Trophoblast cell (in vitro differentiated cells and primary cell): ENCODE results near the gene UBL7.

Source experiments
- DNase-seq, 2 donors: peaks; one replicate each; pipeline ENCODE4 v3.0.0-alpha.2; 2016
- H2AFZ ChIP-seq: 2 replicates; pipeline ENCODE4 v1.6.1; 2013; ENCODE audit warnings: low read length, moderate library complexity, mild to moderate bottlenecking; ENCODE audit not compliant: insufficient read depth, poor library complexity
- H2AK5ac ChIP-seq: 2 replicates; pipeline ENCODE4 v1.6.1; 2013; ENCODE audit warnings: mild to moderate bottlenecking, low read length
- H2BK120ac ChIP-seq: 2 replicates; pipeline ENCODE4 v1.6.1; 2013; ENCODE audit warnings: low read length, mild to moderate bottlenecking, moderate library complexity; ENCODE audit not compliant: insufficient read depth, poor library complexity
- H2BK12ac ChIP-seq: 2 replicates; pipeline ENCODE4 v1.6.1; 2013; ENCODE audit warnings: mild to moderate bottlenecking, low read length, moderate library complexity
- H2BK5ac ChIP-seq: 2 replicates; pipeline ENCODE4 v1.6.1; 2013; ENCODE audit warnings: low read length, low read depth, moderate library complexity, mild to moderate bottlenecking; ENCODE audit not compliant: poor library complexity
- H3K14ac ChIP-seq: 2 replicates; pipeline ENCODE4 v1.6.1; 2013; ENCODE audit warnings: mild to moderate bottlenecking, low read length
- H3K18ac ChIP-seq: 2 replicates; pipeline ENCODE4 v1.6.1; 2013; ENCODE audit warnings: mild to moderate bottlenecking, low read length
- H3K23ac ChIP-seq: 2 replicates; pipeline ENCODE4 v1.6.1; 2013; ENCODE audit warnings: low read length
- H3K27ac ChIP-seq: 2 replicates; pipeline ENCODE4 v1.5.1; 2013; ENCODE audit warnings: low read depth, mild to moderate bottlenecking, inconsistent platforms, low read length, moderate library complexity
- H3K27me3 ChIP-seq: 2 replicates; pipeline ENCODE4 v1.6.1; 2013; ENCODE audit warnings: inconsistent platforms, mild to moderate bottlenecking, low read length, moderate library complexity; ENCODE audit not compliant: insufficient read depth
- H3K36me3 ChIP-seq, 2 experiments: 1 replicate in 1 of 2; 2 replicates in 1 of 2; pipeline ENCODE4 v1.6.1; 2013; ENCODE audit warnings: low read length in 2 of 2, mild to moderate bottlenecking in 2 of 2, moderate library complexity in 1 of 2; ENCODE audit not compliant: insufficient read depth in 2 of 2, control insufficient read depth in 1 of 2
- H3K4ac ChIP-seq: 2 replicates; pipeline ENCODE4 v1.6.1; 2013; ENCODE audit warnings: low read depth, mild to moderate bottlenecking, low read length, moderate library complexity
- H3K4me1 ChIP-seq, 2 experiments: 1 replicate in 1 of 2; 2 replicates in 1 of 2; pipeline ENCODE4 v1.6.1; 2013; ENCODE audit warnings: low read length in 2 of 2, mild to moderate bottlenecking in 2 of 2, moderate library complexity in 1 of 2; ENCODE audit not compliant: insufficient read depth in 2 of 2, control insufficient read depth in 1 of 2
- H3K4me2 ChIP-seq: 2 replicates; pipeline ENCODE4 v1.6.1; 2013; ENCODE audit warnings: inconsistent platforms, mild to moderate bottlenecking, low read length, moderate library complexity
- H3K4me3 ChIP-seq: 2 replicates; pipeline ENCODE4 v1.5.1; 2013; ENCODE audit warnings: mild to moderate bottlenecking, low read depth, low read length, inconsistent platforms
- H3K79me1 ChIP-seq: one replicate; pipeline ENCODE4 v1.6.1; 2013; ENCODE audit warnings: low read length
- H3K79me2 ChIP-seq: 2 replicates; pipeline ENCODE4 v1.6.1; 2013; ENCODE audit warnings: low read length, mild to moderate bottlenecking; ENCODE audit not compliant: control insufficient read depth, insufficient read depth, poor library complexity
- H3K9ac ChIP-seq: 2 replicates; pipeline ENCODE4 v1.6.1; 2013; ENCODE audit warnings: mild to moderate bottlenecking, low read length
- H3K9me3 ChIP-seq: 2 replicates; pipeline ENCODE4 v1.6.1; 2013; ENCODE audit warnings: low read depth, mild to moderate bottlenecking, control low read depth, inconsistent platforms, low read length; ENCODE audit not compliant: insufficient read depth
- H4K12ac ChIP-seq: 2 replicates; pipeline ENCODE4 v1.6.1; 2013; ENCODE audit warnings: low read depth, mild to moderate bottlenecking, low read length, moderate library complexity
- H4K8ac ChIP-seq: 2 replicates; pipeline ENCODE4 v1.6.1; 2013; ENCODE audit warnings: low read depth, mild to moderate bottlenecking, low read length, moderate library complexity
- H4K91ac ChIP-seq: one replicate; pipeline ENCODE4 v1.6.1; 2013; ENCODE audit warnings: low read depth, mild to moderate bottlenecking, low read length, moderate library complexity
- WGBS: extraction: QIAGEN DNeasy Blood & Tissue Kit; methylation state at CpG from one replicate; pipeline ENCODE4 v1.1.7; 2013; ENCODE audit warnings: missing lambda C conversion rate; ENCODE audit not compliant: insufficient read length, insufficient coverage; ENCODE audit errors: extremely low coverage; 5-methylcytosine and 5-hydroxymethylcytosine counted together

UBL7 gene

GRCh38 chr15:74412159-74412558 is 48.8 kb downstream of the UBL7 start:
- no CpG with 5 or more reads among the region's 6 CpGs for WGBS
- no peaks in the 10 kb centered on the region for H3K27me3 ChIP-seq
- peaks cover 62 to 68% of the 10 kb centered on the region in 2 experiments for H3K36me3 ChIP-seq
- H3K27ac ChIP-seq, result no peak overlapping the region
- H3K14ac ChIP-seq, result no peak overlapping the region
- H3K79me1 ChIP-seq, result peaks cover 10% of the 10 kb centered on the region
- no peak overlapping the region for H3K4me3 ChIP-seq
- H3K23ac ChIP-seq, result no peak overlapping the region
- H4K12ac ChIP-seq, result no peak overlapping the region
- no peak overlapping the region for H3K4me2 ChIP-seq
- H2BK12ac ChIP-seq, result no peak overlapping the region
- H4K91ac ChIP-seq, result peak overlapping the region; percentile 22
- no peak overlapping the region for H2AK5ac ChIP-seq
- no peak overlapping the region for H3K4ac ChIP-seq
- no peak for DNase-seq
- H3K79me2 ChIP-seq, result no peaks in the 10 kb centered on the region
- H2BK5ac ChIP-seq, result no peak overlapping the region
- H3K9ac ChIP-seq, result no peak overlapping the region
- H2AFZ ChIP-seq, result no peak overlapping the region
- peaks cover 21 to 27% of the 10 kb centered on the region in 2 experiments for H3K4me1 ChIP-seq
- peak overlapping the region; percentile 14 for H3K18ac ChIP-seq
- H4K8ac ChIP-seq, result peak overlapping the region; percentile 16
- H2BK120ac ChIP-seq, result no peak overlapping the region
- H3K9me3 ChIP-seq, result no peaks in the 10 kb centered on the region

DNA sequence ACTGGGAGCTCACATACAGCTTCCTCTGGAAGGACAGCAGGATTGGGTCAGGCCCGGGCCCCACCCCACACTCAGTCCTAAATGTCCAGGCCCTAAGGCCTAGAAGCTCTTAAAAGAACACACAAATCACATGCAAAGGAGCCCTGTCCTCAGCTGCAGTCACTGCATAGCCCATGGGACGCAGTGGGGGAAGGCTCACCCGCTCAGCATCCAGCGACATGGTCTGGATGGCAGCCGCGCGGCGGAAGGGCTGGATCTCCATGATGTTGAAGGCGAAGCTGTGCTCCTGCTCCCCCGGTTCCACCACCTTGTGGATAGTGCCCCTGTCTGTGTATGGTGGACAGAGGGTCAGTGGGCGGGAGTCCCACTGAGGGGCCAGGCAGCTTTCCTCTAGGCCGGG is 49.3 kb downstream of the UBL7 start:
- no peak overlapping the region for H3K4me3 ChIP-seq
- no peak overlapping the region for H2AFZ ChIP-seq
- peak overlapping the region; percentile 38 for H3K18ac ChIP-seq
- WGBS, result no CpG with 5 or more reads among the region's 12 CpGs
- peak overlapping the region; percentile 16 for H4K8ac ChIP-seq
- no peak overlapping the region for H4K91ac ChIP-seq
- no peaks in the 10 kb centered on the region for H3K79me2 ChIP-seq
- H3K14ac ChIP-seq, result no peak overlapping the region
- H3K9me3 ChIP-seq, result peaks cover under 1% of the 10 kb centered on the region
- no peak overlapping the region for H2AK5ac ChIP-seq
- no peak overlapping the region for H3K27ac ChIP-seq
- H3K4me2 ChIP-seq, result no peak overlapping the region
- no peak overlapping the region for H3K9ac ChIP-seq
- H3K4me1 ChIP-seq, result peaks cover 25 to 32% of the 10 kb centered on the region in 2 experiments
- H3K79me1 ChIP-seq, result peaks cover 11% of the 10 kb centered on the region
- no peak overlapping the region for H3K23ac ChIP-seq
- no peak overlapping the region for H2BK12ac ChIP-seq
- H3K36me3 ChIP-seq, result peaks cover 57 to 63% of the 10 kb centered on the region in 2 experiments
- no peak overlapping the region for H2BK5ac ChIP-seq
- no peak overlapping the region for H3K4ac ChIP-seq
- H4K12ac ChIP-seq, result no peak overlapping the region
- H2BK120ac ChIP-seq, result no peak overlapping the region
- no peaks in the 10 kb centered on the region for H3K27me3 ChIP-seq
- DNase-seq, result no peak

GRCh38 chr15:74410502-74410901 is 50.5 kb downstream of the UBL7 start:
- Histone ChIP-seq H3K79me1 (peaks cover 13% of the 10 kb centered on the region), H3K14ac (no peak overlapping the region), H3K27ac (no peak overlapping the region), H3K4ac (no peak overlapping the region), H2BK5ac (no peak overlapping the region), H2BK12ac (no peak overlapping the region), H3K4me3 (no peak overlapping the region), H3K27me3 (no peaks in the 10 kb centered on the region), H4K91ac (no peak overlapping the region), H3K36me3 (peaks cover 45 to 51% of the 10 kb centered on the region in 2 experiments), H4K8ac (no peak overlapping the region), H2BK120ac (no peak overlapping the region), H3K23ac (no peak overlapping the region), H3K4me1 (peaks cover 27 to 34% of the 10 kb centered on the region in 2 experiments), H4K12ac (no peak overlapping the region), H2AK5ac (no peak overlapping the region), H3K9me3 (peaks cover 2% of the 10 kb centered on the region), H3K79me2 (no peaks in the 10 kb centered on the region), H3K4me2 (no peak overlapping the region), H2AFZ (no peak overlapping the region), H3K9ac (no peak overlapping the region), H3K18ac (no peak overlapping the region)
- no peak for DNase-seq
- no CpG with 5 or more reads among the region's 18 CpGs for WGBS

DNA sequence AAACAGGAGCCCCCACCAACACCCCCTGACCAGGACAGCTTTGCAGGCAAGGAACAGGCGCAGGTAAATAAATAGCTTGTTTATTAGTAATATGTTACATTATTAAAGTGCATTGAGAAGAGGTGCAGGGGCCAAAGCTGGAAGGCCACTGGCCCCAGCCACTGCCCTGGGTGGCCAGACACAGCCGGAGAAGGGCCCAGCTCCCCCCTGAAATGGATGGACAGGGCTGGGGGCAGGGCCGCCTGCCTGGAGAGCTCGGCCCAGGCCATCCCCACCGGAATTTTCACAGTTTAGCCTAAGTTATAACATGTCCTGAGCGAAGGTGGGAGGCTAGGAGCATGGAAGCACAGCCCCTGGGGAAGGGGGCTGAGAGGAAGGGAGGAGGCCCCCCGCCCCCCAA is 51.7 kb downstream of the UBL7 start:
- Histone ChIP-seq H3K18ac (no peak overlapping the region), H2BK12ac (no peak overlapping the region), H2BK5ac (no peak overlapping the region), H3K4ac (no peak overlapping the region), H2AK5ac (no peak overlapping the region), H3K27ac (no peak overlapping the region), H2AFZ (no peak overlapping the region), H3K9me3 (peaks cover 2% of the 10 kb centered on the region), H3K4me2 (no peak overlapping the region), H3K4me1 (peaks cover 21 to 30% of the 10 kb centered on the region in 2 experiments), H4K12ac (no peak overlapping the region), H3K79me2 (no peaks in the 10 kb centered on the region), H3K14ac (no peak overlapping the region), H4K8ac (no peak overlapping the region), H3K23ac (no peak overlapping the region), H2BK120ac (no peak overlapping the region), H3K79me1 (peaks cover 10% of the 10 kb centered on the region), H4K91ac (no peak overlapping the region), H3K9ac (no peak overlapping the region), H3K27me3 (no peaks in the 10 kb centered on the region), H3K4me3 (no peak overlapping the region), H3K36me3 (peaks cover 34 to 39% of the 10 kb centered on the region in 2 experiments)
- DNase-seq, result no peak
- no CpG with 5 or more reads among the region's 7 CpGs for WGBS
